ENCODE measurements around the gene SEMA5A.

GRCh38 chr5:9480499-9480898 is 65.4 kb downstream of the SEMA5A start:
- TF ChIP-seq CTCF (IDR thresholded peaks at IDR 0.05) (no peak), SIN3A (IDR thresholded peaks at IDR 0.05; ENCODE audit: borderline replicate concordance, low read depth, low read length) (no peak), RXRA (IDR thresholded peaks at IDR 0.05; ENCODE audit: borderline replicate concordance, low read depth) (no peak), MAX (IDR thresholded peaks at IDR 0.05; ENCODE audit: low read depth) (no peak)
